GM10266 (cell line): ENCODE measurements around the gene FBXL15.

ENCODE experiments used
- DNase-seq: peaks from one replicate; pipeline ENCODE4 v3.0.0; 2012; ENCODE audit errors: extremely low spot score
- CTCF ChIP-seq: IDR thresholded peaks from 2 replicates; pipeline ENCODE4 v1.5.1; 2012; ENCODE audit warnings: mild to moderate bottlenecking, low read depth; ENCODE audit not compliant: control insufficient read depth, insufficient read depth; ENCODE audit errors: missing control alignments

FBXL15 gene

GRCh38 chr10:102382871-102383270 lies 37.8 kb upstream of the FBXL15 start:
- no peak for DNase-seq
- no peak for TF ChIP-seq CTCF

GRCh38 chr10:102384053-102384452 lies 36.6 kb upstream of the FBXL15 start:
- DNase-seq: no peak
- peak; percentile 11 for TF ChIP-seq CTCF

DNA sequence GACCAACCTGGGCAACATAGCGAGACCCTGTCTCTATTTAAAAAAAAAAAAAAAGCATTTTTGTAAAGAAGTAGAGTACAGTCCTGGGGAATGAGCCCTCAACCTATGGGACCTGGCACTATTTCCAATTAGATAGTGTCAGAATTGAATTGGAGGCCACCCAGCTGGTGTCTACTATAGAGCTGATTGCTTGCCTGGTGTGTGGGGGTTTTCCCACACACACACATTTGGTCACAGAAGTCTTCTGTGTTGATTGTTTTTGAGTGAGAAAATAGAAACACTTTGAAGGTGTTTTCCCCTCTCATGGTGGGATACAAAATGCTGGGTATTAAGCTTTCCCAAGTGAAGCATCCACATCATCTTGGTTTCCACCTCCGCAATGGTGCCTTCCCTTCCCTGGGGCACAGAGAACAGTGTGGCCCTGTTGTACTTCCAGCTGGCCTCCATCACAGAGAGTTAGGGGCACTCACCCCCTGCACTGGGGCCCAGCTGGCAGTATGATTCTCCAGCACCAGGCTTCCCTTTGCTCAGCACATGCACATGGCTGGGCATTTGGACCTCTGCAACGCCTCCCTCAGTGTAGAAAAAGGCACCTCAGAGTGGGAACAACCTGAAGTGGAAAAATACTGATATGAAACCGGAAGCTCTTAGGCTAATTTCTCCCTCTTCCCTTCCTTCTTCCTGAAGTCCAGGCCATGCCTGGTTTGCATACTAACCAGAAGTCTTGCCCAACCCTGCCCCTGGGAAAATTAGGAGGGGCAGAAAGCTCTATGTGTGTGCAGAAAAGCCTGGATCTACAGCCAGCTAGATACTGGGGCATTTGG lies 35.8 kb upstream of the FBXL15 start:
- TF ChIP-seq CTCF: no peak
- no peak for DNase-seq

GRCh38 chr10:102389894-102390293 lies 30.7 kb upstream of the FBXL15 start:
- DNase-seq: no peak
- no peak for TF ChIP-seq CTCF

- no peak for DNase-seq
Observed at GRCh38 chr10:102392306-102392705, 28.3 kb upstream of the FBXL15 start.

GRCh38 chr10:102393411-102394078 lies 27.1 kb upstream of the FBXL15 start:
- no peak for TF ChIP-seq CTCF
- DNase-seq: no peak

More at GRCh38 chr10:102392306-102392705, 28.3 kb upstream of the FBXL15 start:
- no peak for TF ChIP-seq CTCF

GRCh38 chr10:102394079-102394800 lies 26.4 kb upstream of the FBXL15 start:
- peak; percentile 97 for DNase-seq
- TF ChIP-seq CTCF: peak; percentile 92
